HG02938 (cell line): ENCODE measurements around the gene EIF2A.
A peak's percentile ranks its signal among the peaks of the same experiment; 100 is the strongest.
"Not testable (repeated sequence)": the region's sequence is repeated elsewhere in the genome, so short reads cannot be mapped to it uniquely, and the experiment has no call there.

Source experiments
- ATAC-seq: cut with Tn5 transposase; IDR thresholded peaks from one replicate; pipeline ENCODE4 v1.9.1; 2021; ENCODE audit warnings: mild to moderate bottlenecking, moderate library complexity; ENCODE audit not compliant: unreplicated experiment

Gene EIF2A

GRCh38 chr3:150546226-150547044, at the start of gene EIF2A, which contains the start of gene SERP1:
TSS of gene EIF2A (plus strand) at chr3:150546787. CDS start at chr3:150546803, 16 bp downstream.
TSS of gene SERP1 (minus strand) at chr3:150546496. CDS start at chr3:150546135, 361 bp downstream.
- peak; percentile 93 for ATAC-seq

DNA sequence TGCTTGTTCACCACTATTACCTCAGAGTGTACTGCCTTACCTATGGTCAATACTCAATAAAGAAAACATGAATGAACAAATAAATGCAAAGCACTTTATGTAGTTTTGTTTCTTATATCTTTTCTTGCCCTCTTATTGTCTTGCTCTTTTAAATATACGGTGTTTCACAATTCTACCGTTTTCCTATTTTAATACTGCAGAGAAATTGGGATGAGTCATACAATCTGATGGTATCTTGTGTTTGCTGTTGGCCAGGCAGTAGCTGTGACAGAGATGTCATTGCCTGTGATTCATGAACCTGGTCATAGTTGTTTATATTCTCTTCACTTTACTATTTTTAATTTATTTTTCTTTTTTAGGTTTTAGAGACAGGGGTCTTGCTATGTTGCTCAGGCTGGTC, 48.6 kb upstream of the EIF2A start:
- no peak for ATAC-seq

DNA sequence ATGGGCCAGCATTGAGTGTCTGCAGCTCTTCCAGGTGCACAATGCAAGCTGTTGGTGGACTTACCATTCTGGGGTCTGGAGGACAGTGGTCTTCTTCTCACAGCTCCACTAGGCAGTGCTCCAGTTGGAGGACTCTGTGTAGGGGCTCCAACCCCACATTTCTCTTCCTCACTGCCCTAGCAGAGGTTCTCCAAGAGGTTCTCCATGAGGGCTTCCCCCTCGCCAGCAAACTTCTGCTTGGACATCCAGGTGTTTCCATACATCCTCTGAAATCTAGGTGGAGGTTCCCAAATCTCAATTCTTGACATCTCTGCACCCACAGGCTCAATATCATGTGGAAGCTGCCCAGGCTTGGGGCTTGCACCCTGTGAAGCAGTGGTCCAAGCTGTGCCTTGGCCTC, 45.6 kb upstream of the EIF2A start:
- not testable (repeated sequence) for ATAC-seq

GRCh38 chr3:150503402-150504099, 43.0 kb upstream of the EIF2A start:
- ATAC-seq = no peak

- ATAC-seq = no peak
These were observed 42.1 kb upstream of the EIF2A start for GRCh38 chr3:150504483-150504882.

GRCh38 chr3:150508401-150508800, 38.2 kb upstream of the EIF2A start:
- no peak for ATAC-seq

GRCh38 chr3:150509780-150510179, 36.8 kb upstream of the EIF2A start:
- no peak for ATAC-seq

GRCh38 chr3:150511122-150511821, 35.3 kb upstream of the EIF2A start:
- ATAC-seq = no peak

DNA sequence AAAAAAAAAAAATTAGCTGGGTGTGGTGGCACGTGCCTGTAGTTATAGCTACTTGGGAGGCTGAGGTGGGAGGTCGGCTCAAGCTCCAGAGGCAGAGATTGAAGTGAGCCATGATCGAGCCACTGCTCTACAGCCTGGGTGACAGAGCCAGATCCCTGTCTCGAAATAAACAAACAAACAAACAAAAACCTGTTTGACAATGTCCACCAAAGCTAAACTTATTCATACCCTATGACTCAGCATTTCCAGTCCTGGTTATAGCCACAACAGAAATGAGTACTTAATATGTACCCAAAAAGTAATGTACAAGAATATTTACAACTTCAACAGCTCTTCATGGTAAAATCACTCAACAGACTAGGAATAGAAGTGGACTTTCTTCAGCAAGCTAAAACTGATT, 31.4 kb upstream of the EIF2A start:
- no peak for ATAC-seq

- no peak for ATAC-seq
These were observed 27.6 kb upstream of the EIF2A start for GRCh38 chr3:150519026-150519425.

DNA sequence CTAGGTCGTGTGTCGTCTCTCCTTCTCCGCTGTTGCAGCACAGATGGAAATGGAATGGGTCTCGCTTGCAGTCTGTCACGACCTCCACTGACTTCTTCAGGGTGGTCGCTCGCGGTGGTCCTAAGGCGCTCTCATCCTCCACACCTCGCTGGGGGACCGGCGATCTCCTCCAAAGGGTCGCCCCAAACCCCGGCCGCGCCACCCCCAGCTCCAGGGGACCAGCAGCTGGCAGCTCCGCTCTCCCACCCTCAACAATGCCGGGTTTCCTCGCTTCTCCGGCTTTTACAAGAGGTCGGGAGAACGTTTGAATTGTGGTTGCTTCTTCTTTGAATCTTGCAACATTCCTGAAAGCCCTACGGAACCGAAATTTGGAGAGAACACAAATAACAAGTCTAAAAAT, 26.2 kb upstream of the EIF2A start:
- ATAC-seq = no peak

DNA sequence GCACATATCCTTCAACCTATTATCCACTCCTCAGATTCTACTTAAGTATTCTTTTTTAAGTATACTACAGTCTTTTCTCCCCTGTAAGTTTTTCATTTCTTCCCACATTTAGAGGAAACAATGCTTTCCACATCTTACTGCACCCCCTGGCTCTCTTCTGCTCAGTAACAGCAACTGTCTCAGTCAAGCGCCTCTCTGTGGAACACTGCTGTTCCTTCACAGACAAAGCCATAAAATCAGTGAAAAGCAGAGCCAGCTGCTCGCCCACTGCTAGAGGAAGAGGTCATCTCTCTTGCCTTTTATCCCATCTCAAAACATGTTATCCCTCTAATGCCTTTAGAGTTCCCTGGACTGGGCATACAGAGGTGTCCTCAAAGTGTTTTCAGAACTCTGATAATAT, 25.1 kb upstream of the EIF2A start:
- no peak for ATAC-seq

DNA sequence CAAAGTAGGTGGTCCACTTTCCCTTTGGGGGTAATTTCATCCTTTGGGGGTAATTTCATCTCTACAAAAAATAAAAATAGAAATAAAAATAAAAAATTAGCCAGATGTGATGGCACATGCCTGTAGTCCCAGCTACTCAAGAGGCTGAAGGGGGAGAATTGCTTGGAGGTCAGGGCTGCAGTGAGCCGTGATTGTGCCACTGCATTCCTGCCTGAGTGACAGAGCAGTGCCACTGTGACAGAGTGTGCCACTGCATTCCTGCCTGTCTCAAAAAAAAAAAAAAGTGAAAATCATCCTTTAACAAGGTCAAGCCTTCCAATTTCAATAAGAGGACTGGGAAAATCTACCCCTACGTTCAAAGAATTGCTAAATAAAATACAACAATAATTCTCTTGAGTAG, 23.0 kb upstream of the EIF2A start:
- no peak for ATAC-seq

DNA sequence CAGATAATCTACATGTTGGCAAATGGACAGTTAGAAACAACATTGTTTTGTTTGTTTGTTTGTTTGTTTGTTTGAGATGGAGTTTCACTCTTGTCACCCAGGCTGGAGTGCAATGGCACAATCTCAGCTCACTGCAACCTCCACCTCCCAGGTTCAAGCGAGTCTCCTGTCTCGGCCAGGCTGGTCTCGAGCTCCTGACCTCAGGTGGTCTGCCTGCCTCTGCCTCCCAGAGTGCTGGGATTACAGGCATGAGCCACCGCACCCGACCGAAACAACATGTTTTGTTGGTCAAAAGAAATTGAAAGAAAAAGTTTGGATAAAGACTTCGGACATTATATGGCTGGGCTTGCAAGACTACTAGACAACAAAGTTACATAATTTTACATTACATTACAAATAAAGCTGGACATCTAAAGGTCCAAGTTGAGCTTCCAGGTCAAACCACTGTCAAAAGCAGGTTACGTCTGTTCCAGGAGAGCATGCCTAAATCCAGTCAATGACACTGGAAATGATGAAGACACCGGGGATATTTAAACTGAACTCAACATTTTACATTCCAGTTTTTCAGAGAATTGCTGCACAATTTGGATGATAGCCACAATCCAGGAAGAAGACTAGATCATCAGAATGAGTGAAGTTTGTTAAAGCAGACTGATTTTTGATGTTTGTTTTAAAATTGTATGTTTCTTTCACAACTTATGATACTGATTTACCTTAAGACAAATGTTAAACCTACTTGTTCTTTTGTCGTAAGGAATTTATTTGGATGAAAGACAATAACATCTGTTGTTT, 18.9 kb upstream of the EIF2A start:
- no peak for ATAC-seq

- no peak for ATAC-seq
These were observed 18.2 kb upstream of the EIF2A start for GRCh38 chr3:150528354-150528797.

- no peak for ATAC-seq
These were observed 14.8 kb upstream of the EIF2A start for GRCh38 chr3:150531775-150532174.

DNA sequence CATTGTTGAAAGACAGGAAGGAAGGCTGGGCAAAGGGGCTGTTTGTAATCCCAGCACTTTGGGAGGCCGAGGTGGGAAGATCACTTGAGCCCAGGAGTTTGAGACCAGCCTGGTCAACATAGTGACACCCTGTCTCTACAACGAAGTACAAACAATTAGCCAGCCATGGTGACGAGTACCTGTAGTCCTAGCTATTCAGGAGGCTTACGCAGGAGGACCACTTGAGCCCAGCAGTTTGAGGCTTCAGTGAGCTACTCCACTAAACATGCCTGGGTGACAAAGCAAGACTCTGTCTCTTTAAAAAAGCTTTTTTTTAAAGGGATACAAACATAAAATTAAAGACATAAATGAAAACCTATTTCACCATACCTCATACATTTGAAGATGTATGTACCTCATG, 11.4 kb upstream of the EIF2A start:
- no peak for ATAC-seq

- no peak for ATAC-seq
These were observed 8.0 kb upstream of the EIF2A start for GRCh38 chr3:150538324-150539208.

- no peak for ATAC-seq
These were observed 6.3 kb upstream of the EIF2A start for GRCh38 chr3:150540297-150540696.

GRCh38 chr3:150540991-150541390, 5.6 kb upstream of the EIF2A start:
- no peak for ATAC-seq
